ENCODE measurements around the gene TSC22D4.
"Not testable (repeated sequence)": the region's sequence is repeated elsewhere in the genome, so short reads cannot be mapped to it uniquely, and the experiment has no call there.

TSC22D4 gene

GRCh38 chr7:100465299-100465698 lies 13.7 kb downstream of the TSC22D4 start:
- in situ Hi-C loops (cut with HindIII; ENCODE audit: low pct_unique_long_range_greater_than_20kb, low sequenced_read_pairs): no loop called here
- no peak for DNase-seq (ENCODE audit: low read depth in 1 of 2, low spot score in 1 of 2)
- no peak for TF ChIP-seq JUND (IDR thresholded peaks at IDR 0.05; ENCODE audit: low read depth)

- no peak for DNase-seq (ENCODE audit: low read depth in 1 of 2, low spot score in 1 of 2)
- no peak for TF ChIP-seq JUND (IDR thresholded peaks at IDR 0.05; ENCODE audit: low read depth)
- in situ Hi-C loops (cut with HindIII; ENCODE audit: low pct_unique_long_range_greater_than_20kb, low sequenced_read_pairs): no loop called here
Observed at GRCh38 chr7:100464791-100465190, 14.2 kb downstream of the TSC22D4 start.

- no peak for TF ChIP-seq JUND (IDR thresholded peaks at IDR 0.05; ENCODE audit: low read depth)
- in situ Hi-C loops (cut with HindIII; ENCODE audit: low pct_unique_long_range_greater_than_20kb, low sequenced_read_pairs): no loop called here
- no peak for DNase-seq (ENCODE audit: low read depth in 1 of 2, low spot score in 1 of 2)
Observed at GRCh38 chr7:100464210-100464660, 14.8 kb downstream of the TSC22D4 start, which contains the start of gene SPACDR. Gene SPACDR (minus strand): TSS chr7:100464260. CDS start chr7:100464025, 235 bp downstream.

- DNase-seq (ENCODE audit: low read depth in 1 of 2, low spot score in 1 of 2): no peak
- in situ Hi-C loops (cut with HindIII; ENCODE audit: low pct_unique_long_range_greater_than_20kb, low sequenced_read_pairs): no loop called here
- TF ChIP-seq JUND (IDR thresholded peaks at IDR 0.05; ENCODE audit: low read depth): no peak
Observed at GRCh38 chr7:100457033-100457432, 22.0 kb downstream of the TSC22D4 start.

GRCh38 chr7:100456562-100456961 lies 22.5 kb downstream of the TSC22D4 start:
- no peak for TF ChIP-seq JUND (IDR thresholded peaks at IDR 0.05; ENCODE audit: low read depth)
- in situ Hi-C loops (cut with HindIII; ENCODE audit: low pct_unique_long_range_greater_than_20kb, low sequenced_read_pairs): no loop called here
- no peak for DNase-seq (ENCODE audit: low read depth in 1 of 2, low spot score in 1 of 2)

- no peak for TF ChIP-seq JUND (IDR thresholded peaks at IDR 0.05; ENCODE audit: low read depth)
- in situ Hi-C loops (cut with HindIII; ENCODE audit: low pct_unique_long_range_greater_than_20kb, low sequenced_read_pairs): no loop called here
- no peak for DNase-seq (ENCODE audit: low read depth in 1 of 2, low spot score in 1 of 2)
Observed at GRCh38 chr7:100455206-100455605, 23.8 kb downstream of the TSC22D4 start.

GRCh38 chr7:100453854-100454253 lies 25.2 kb downstream of the TSC22D4 start:
- DNase-seq (ENCODE audit: low read depth in 1 of 2, low spot score in 1 of 2); in situ Hi-C loops (cut with HindIII; ENCODE audit: low pct_unique_long_range_greater_than_20kb, low sequenced_read_pairs): not testable (repeated sequence)

- no peak for TF ChIP-seq JUND (IDR thresholded peaks at IDR 0.05; ENCODE audit: low read depth)
- no peak for DNase-seq (ENCODE audit: low read depth in 1 of 2, low spot score in 1 of 2)
- in situ Hi-C loops (cut with HindIII; ENCODE audit: low pct_unique_long_range_greater_than_20kb, low sequenced_read_pairs): no loop called here
Observed at GRCh38 chr7:100452513-100452912, 26.5 kb downstream of the TSC22D4 start.

GRCh38 chr7:100449190-100449795 lies 29.7 kb downstream of the TSC22D4 start:
- in situ Hi-C loops (cut with HindIII; ENCODE audit: low pct_unique_long_range_greater_than_20kb, low sequenced_read_pairs): no loop called here
- TF ChIP-seq JUND (IDR thresholded peaks at IDR 0.05; ENCODE audit: low read depth): no peak
- no peak for DNase-seq (ENCODE audit: low read depth in 1 of 2, low spot score in 1 of 2)

GRCh38 chr7:100447363-100447762 lies 31.7 kb downstream of the TSC22D4 start:
- DNase-seq (ENCODE audit: low read depth in 1 of 2, low spot score in 1 of 2); in situ Hi-C loops (cut with HindIII; ENCODE audit: low pct_unique_long_range_greater_than_20kb, low sequenced_read_pairs): not testable (repeated sequence)

- in situ Hi-C loops (cut with HindIII; ENCODE audit: low pct_unique_long_range_greater_than_20kb, low sequenced_read_pairs): no loop called here
- no peak for TF ChIP-seq JUND (IDR thresholded peaks at IDR 0.05; ENCODE audit: low read depth)
- DNase-seq (ENCODE audit: low read depth in 1 of 2, low spot score in 1 of 2): no peak
Observed at GRCh38 chr7:100446040-100446439, 33.0 kb downstream of the TSC22D4 start.

GRCh38 chr7:100444311-100445278 lies 34.4 kb downstream of the TSC22D4 start:
- in situ Hi-C loops (cut with HindIII; ENCODE audit: low pct_unique_long_range_greater_than_20kb, low sequenced_read_pairs): no loop called here
- no peak for DNase-seq (ENCODE audit: low read depth in 1 of 2, low spot score in 1 of 2)
- TF ChIP-seq JUND (IDR thresholded peaks at IDR 0.05; ENCODE audit: low read depth): no peak

Data from T47D (cell line).